ENCODE measurements around the gene BAIAP2.

The BAIAP2 gene

DNA sequence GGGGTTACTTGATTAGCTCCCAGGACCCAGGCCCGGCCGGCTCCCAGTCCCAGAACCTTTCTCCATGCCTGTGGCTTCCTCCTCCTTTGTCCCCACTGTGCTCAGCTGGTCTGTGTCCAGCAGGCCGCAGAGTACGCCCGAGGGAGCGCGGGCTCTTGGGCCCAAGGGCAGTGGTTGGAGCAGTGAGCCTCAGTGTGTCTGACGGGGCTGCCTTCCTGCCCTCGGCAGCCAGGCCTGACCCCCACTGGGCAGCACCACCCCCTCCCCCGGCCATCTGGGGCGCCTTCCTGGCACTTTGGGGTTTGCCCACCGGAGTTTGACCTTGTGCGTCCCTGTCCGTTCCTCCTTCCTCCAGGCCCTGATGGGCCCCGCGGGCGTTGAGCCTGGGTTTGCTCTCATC is 67.9 kb downstream of the BAIAP2 start:
- DNase-seq (ENCODE audit: low read depth in 1 of 2, low spot score in 1 of 2), result no peak

DNA sequence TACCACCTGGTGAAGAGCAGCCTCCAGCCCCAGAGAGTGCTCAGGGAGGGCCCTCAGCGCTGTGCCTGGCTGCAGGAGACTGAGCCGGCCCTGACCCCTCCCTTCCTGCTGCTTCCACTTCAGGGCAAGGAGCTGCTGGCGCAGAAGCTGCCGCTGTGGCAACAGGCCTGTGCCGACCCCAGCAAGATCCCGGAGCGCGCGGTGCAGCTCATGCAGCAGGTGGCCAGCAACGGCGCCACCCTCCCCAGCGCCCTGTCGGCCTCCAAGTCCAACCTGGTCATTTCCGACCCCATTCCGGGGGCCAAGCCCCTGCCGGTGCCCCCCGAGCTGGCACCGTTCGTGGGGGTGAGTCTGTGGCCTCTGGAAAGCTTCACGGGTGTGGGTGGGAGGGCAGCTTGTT is 68.4 kb downstream of the BAIAP2 start:
- DNase-seq (ENCODE audit: low read depth in 1 of 2, low spot score in 1 of 2), result no peak

DNA sequence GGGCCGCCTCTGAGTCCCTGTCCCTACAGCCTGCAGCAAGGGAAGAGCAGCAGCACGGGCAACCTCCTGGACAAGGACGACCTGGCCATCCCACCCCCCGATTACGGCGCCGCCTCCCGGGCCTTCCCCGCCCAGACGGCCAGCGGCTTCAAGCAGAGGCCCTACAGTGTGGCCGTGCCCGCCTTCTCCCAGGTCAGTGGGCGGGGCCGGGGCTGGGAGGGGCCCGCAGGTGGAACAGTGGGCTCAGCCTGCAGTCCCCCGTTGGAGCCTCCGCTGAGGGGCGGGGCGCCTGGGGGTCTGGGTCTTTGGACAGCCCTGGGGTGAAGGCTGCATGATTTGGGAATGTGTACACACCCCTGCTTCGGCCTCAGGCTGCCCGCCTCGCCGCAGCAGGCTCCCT is 71.8 kb downstream of the BAIAP2 start:
- DNase-seq (ENCODE audit: low read depth in 1 of 2, low spot score in 1 of 2), result no peak

DNA sequence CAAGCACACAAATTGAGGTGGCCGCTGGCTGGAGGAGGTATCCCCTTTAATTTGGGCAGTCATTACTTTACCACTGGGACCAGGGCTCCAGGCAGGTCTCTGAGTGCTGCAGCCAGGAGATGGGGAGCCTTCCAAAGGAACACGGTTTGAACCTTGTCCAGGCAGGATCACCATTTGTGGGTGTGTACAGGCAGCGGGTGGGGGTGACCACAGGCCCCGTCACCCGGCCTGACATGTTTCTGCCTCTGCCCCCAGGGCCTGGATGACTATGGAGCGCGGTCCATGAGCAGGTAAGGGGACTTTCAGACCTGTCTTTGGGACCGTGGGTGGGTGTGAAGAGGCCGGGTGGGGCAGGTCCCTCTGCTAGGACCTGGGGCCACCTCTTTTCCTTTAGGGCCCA is 73.3 kb downstream of the BAIAP2 start:
- no peak for DNase-seq (ENCODE audit: low read depth in 1 of 2, low spot score in 1 of 2)

DNA sequence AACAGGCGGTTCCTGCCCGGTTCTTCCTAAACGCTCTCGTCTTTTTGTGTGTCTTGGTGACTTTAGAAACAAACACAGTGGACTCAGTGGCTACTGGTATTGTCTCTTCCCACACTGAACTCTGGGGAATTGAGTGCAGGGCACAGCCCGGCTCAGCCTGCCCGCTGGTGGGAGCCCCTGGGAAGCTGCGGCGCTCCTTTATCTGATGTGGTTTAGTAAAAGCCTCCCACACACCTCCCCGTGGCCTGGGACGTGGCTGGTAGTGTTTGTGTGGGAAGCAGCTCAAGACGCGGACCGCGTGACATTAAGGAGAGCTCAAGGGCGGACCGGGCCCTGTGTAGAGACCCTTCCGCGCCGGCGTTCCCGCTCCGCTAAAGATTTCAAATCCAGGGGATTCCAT is 75.0 kb downstream of the BAIAP2 start:
- DNase-seq (ENCODE audit: low read depth in 1 of 2, low spot score in 1 of 2), result no peak

DNA sequence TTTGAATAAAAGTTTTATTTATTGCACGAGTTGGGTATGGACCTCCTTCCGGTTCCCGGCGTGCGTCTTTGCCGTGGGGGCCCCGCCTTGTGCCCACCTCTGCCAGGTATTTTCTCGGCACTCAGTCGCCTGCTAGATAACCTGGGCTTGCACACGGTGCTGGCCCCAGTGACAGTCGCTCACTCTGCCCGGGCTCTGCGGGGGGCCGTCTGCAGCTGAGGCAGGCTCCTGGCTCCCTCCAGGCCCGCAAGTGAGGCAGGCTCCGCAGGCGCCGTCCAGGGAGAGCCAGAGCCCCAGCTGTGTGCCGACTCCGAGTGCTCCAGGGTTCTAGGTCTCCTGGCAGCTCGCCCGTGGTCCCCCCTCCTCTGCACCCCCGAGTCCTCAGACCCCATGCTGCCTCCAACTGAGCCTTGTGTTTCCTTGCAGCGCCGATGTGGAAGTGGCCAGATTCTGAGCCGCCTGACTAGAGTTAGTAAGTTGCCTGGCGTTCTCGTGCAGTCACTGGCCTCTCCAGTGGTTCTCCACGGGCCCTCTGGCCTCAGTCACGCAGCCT is 75.6 kb downstream of the BAIAP2 start:
- DNase-seq (ENCODE audit: low read depth in 1 of 2, low spot score in 1 of 2), result no peak

DNA sequence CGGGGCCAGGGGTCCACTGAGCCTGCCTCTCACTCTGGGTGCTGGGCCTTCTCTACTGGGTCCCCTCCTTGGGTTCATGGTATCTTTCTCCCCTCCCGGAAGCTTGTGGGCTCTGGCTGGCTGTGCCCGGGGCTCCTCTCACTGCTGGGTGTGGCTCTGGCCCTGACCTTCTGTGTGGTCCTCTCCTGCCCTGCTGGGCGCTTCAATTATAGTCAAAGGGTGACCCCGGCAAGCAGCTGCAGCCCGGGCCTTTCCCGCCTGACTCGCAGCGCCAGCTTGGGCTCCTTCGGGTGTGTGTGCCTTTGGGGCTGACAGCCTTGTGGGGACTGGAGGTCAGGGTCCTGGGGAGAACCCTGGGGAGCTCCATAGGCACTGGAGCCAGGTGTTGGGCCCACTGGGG is 76.1 kb downstream of the BAIAP2 start:
- DNase-seq (ENCODE audit: low read depth in 1 of 2, low spot score in 1 of 2), result no peak

DNA sequence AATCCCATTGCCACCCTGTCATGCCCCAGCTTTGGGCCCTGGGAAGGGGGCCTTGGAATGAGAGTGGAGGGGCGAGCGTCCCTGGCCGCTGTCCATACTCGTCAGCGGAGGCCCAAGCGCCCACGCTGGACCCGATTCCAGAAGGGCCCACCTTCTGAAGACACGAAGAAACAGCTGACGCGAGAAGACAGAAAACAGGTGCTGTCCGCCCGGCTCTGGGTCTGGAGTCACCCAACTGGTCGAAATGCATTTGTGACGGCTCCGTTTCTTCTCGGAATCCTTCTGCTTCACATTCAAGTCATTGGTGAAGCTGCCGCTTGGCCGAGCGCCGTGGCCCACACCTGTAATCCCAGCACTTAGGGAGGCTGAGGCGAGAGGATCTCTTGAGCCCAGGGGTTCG is 77.5 kb downstream of the BAIAP2 start:
- no peak for DNase-seq (ENCODE audit: low read depth in 1 of 2, low spot score in 1 of 2)

DNA sequence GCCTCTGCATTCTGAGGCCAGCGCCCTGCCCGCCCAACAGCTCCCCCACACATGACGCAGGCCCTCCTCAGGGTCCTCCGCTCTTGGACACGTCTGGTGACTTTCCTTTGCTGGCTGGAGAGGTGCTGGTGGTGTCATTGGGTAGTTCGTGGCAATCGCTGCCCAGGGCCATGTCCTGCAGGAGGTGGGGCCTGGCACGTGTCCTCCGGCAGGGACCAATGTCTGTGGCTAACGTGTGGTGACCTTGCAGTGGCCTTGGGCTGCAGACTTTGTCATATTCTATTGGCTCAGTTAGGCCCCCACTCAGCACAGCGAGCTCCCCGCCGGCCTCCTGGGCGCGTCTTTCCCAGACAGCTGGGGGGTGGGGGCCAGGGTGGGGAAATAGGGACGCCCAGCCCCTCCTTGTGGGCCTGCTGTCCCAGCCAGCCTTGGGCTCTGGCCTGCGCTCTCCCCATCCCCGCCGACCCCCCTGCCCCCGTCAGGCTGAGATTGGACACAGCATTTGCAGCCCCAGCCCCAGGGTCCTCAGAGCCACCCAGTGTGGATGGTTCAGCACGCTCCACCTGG is 78.3 kb downstream of the BAIAP2 start:
- DNase-seq (ENCODE audit: low read depth in 1 of 2, low spot score in 1 of 2), result no peak

DNA sequence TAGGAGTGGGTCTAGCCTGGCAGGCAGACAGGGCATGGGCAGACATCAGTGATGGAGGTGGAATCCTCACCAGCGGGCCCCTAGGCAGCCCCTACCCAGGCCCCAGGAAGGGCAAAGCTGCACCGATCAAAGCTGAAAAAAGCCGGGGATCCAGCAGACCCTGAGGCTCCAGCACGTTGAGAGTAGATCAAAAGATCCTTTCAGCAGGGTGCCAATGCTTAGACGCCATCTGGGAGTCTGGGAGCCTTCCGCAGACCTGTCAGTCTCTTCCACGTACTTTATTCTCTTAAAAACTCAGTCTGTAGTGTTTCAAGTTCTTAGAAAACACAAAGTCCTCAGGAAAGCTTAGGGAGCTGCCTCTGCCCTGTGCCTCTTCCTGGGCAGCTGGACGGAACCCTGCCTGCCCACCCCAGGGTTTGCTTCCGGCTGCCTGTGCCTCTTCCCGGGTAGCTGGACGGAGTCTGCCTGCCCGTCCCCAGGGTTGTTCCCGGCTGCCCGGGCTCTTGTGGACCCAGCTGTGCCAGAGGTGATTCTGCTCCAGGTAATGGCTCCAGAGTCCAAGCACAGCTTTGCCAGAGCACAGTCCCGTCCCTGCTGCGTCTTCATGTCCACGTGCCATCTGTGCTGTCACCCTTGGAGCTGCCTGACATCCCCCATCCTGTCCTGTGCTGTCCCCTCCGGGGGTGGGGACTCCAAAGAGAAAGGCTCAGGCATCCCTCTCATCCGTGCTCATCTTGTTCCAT is 79.6 kb downstream of the BAIAP2 start:
- DNase-seq (ENCODE audit: low read depth in 1 of 2, low spot score in 1 of 2), result no peak

DNA sequence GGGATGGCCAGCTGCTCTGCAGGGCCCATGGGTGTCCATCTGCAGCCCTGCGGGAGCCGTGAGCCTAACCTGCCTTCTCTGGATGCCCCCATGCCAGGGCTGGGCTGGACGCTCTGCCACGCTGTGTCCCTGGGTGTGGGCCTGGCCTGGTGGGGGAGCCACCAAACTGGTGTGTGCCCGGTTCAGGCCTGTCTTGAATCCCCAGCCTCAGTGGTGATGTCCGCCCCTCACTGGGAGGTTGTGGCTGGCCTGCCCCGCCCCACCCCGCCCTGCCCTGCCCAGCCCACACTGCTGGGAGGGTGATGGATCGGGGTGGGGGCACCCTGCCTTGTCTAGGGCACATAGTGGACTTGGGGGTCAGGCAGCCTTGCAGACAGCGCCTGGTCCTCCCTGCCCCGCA is 80.3 kb downstream of the BAIAP2 start:
- no peak for DNase-seq (ENCODE audit: low read depth in 1 of 2, low spot score in 1 of 2)

DNA sequence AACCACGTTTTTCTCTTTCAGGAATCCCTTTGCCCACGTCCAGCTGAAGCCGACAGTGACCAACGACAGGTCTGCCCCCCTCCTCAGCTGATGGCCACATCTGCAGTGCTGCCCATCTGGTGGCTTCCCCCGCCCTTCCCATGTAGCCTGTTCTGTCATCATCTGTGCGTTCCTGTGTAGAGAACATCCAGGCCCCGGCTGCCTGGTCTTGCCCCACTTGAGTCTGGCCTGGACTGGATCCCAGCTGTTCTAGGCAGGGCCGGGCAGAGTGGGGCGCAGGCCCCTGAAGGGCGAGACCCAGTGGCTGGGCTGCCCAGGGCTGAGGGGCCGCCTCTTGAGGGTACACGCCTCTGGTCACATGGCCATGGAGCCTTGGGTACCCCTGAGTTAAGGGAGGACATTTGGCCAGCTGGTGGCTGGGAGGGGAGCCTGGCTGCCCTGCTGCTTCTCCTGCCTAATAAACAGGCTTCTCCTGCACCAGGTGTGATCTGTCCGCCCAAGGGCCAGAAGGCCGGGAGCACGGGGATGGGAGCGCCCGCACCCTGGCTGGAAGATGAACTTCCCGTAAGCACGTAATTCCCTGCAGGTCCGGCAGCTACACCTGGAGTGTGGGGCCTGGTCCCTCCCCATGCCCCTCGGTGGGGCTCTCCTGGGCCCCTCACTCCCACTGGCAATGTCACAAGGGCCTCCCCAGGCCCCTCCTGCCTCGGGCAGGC is 81.0 kb downstream of the BAIAP2 start:
- no peak for DNase-seq (ENCODE audit: low read depth in 1 of 2, low spot score in 1 of 2)

DNA sequence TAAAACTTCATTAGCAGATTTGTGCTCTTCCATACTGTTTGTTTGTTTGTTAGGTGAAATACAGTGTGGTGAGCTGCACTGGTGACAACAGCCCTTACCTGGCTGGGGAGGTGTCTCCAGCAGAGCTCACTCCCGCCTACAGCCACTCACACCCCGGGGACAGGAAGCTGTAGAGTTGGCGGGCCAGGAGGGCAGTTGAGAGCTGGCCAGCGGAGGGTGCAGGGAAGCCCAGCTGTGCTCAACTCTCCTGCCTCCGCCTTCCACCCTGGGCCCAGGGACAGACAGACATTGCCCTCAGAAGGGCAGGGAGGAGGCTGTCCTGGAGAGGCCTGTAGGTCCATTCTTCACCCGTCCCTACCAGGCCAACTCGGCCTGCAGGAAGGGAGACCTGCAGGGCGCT is 81.8 kb downstream of the BAIAP2 start:
- DNase-seq (ENCODE audit: low read depth in 1 of 2, low spot score in 1 of 2), result no peak

DNA sequence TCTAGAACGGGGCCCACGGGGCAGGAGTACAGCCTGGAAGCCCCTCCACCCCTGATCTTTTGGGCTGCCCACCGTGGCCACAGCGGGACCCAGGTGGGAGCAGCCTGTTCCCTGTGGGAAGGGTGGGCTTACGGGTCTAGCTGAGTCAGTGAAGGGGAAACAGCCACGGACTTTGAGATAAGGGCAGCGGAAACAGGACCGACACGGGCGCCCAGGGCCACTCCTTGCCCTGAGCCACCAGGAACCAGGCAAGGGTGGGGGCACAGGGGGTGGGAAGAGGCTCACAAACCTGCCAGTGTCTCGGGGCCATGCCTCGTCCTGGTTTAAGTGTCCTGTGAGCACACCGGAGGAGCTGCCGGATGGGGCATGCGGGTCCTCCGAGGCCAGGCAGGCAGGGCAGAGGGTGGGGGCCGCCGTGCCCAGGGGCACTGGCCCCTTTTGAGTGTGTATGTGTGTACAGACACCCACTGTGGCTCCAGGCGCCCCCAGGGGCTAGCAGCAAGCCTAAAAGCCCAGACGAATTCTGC is 82.8 kb downstream of the BAIAP2 start:
- DNase-seq (ENCODE audit: low read depth in 1 of 2, low spot score in 1 of 2), result no peak

DNA sequence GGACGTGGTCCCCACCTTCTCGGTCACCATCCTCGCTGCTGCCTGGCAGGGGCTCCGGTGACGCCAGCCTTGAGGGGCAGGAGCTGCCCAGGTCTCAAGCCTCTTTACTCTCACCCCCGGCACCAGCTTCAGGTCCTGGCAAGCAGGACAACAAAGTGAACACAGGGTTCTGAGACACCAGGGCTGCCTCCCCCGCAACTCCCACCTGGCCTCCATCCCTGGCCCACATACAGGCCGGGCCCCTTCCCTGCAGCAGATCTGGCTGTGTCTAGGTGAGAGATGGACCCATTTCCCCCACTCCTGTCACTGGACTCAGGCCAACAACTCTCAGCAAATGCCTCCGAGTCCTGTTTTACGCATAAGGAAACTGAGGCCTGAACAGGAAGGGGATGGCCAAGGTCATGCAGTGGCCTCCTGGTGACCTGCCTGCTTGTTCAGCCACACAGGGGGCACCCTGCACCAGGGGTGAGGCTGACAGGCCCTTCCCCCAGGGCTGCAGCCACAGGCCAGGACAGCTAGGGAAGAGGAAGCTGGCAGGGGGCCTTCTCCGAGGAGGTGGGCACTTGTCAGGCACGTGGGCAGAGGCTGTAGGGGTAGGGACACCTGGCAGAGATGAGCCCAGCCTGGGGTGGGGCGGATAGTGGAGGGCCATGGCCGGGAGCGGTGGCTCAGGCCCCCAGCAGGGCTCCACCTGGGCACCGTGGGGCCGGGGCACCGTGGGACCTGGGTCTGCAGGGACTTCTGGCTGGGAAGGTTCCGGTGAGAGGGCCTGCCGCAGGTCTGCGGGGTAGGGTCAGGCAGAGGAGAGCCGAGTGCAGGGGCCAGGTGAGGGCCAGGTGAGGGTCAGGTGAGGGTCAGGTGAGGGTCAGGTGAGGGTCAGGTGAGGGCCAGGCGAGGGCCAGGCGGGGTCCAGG is 83.6 kb downstream of the BAIAP2 start:
- no peak for DNase-seq (ENCODE audit: low read depth in 1 of 2, low spot score in 1 of 2)

DNA sequence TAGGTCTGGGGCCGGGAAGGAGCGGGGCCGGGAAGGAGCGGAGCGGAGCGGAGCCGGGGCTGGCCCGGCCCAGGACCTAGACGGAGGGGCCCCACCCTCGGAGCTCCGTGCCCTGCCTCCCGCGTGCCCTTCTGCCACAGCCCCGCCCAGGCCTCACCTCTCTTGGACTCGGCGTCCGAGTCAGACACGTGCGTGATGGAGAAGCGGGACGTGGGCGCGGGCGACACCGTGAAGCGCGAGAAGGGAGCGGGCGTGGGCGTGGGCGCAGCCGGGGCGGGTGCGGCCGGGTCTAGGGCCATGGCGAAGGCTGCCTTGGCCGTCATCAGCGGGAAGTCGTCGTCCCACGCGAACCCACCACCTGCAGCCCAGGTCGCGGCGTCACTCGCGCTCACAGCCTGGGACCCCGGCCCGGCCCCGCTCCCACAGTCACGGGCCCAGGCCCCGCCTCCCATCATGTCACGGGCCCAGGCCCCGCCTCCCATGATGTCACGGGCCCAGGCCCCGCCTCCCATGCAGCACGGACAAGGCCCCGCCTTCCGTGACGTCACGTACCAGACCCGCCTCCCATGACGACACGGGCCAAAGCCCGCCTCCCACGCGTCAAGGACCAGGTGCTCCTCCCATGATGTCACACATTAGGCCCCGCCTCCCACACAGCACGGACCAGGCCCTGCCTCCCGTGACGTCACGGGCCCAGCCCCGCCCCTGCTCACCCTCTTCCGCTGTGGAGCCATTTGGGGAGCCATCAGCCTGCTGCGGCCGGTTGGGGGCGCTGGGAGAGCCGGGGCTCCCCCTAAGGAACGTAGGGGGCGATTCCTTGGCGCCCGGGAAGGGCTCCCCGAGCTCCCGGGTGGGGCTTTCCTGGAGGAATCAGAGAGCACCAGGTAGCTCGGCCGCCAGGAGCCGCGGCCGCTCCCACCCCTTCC is 84.5 kb downstream of the BAIAP2 start:
- DNase-seq (ENCODE audit: low read depth in 1 of 2, low spot score in 1 of 2), result peak; percentile 62 to 68

DNA sequence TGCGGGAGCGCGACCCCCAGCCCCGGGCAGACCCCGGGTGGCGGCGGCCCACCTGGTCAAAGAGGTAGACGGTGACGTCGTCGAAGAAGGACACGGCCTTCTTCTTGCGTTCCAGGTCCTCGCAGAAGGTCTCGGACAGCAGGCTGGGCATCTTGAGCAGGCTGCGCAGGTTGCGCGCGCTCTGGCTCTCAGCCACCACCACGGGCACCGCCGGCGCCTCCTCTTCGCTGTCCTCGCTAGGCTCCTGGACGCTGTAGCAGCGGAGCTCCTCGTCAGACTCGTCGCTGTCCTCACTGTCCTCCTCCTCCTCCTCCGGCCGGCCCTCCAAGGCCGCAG is 85.2 kb downstream of the BAIAP2 start:
- no peak for DNase-seq (ENCODE audit: low read depth in 1 of 2, low spot score in 1 of 2)

DNA sequence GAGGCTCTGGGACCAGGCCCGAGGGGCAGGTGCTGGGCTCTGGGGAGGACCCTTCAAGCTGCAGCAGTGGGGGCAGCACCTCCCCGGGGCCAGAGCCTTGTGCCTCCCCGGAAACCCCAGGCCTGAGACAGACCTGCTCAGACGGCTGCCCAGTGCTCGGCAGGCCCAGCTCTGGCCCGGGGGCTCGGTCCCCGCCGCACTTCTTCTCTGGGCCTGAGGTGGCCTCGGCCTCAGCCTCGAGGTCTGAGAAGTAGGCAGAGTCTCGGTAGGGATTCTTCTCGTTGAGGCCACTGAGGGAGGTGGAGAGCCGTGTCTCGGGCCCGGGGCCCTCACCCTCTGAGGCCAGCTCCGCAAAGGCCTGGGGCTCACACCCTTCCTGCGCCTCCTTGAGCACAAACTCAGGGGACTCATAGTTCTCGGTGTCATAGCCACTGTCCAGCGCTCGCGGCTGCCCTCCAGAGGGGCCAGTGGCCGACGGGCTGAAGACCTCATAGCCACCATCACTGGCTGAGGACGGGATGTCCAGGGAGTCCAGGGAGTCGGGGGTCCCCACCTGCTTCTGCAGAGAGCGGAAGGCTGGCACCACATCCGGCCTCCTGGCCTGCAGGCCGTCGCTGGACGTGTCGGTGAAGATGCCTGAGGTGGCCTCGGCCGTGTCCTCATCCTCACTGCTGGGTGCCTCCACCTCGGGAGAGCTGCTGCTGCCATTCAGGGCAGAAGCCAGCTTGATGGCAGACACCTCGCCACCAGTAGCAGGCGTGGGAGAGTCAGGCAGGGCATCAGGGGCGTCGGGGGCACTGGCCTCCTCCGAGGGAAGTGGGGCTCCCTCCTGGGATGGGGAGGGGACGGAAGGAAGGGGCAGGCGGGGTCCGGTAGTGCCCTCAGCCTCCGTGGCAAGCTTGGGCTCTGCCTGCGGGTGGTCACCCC is 86.0 kb downstream of the BAIAP2 start:
- DNase-seq (ENCODE audit: low read depth in 1 of 2, low spot score in 1 of 2), result no peak
